Right atrium auricular region (tissue), 2 donors: ENCODE results near the gene ATXN10. TPM values are rescaled to one million over a fixed set of nuclear protein-coding genes. Genes with fewer than 3 reads are reported as not detected.
"Not testable (repeated sequence)": the region's sequence is repeated elsewhere in the genome, so short reads cannot be mapped to it uniquely, and the experiment has no call there.

ENCODE experiments used
- DNase-seq: peaks from one replicate; pipeline ENCODE4 v3.0.0-alpha.2; 2019; ENCODE audit warnings: low spot score
- H3K27ac ChIP-seq, 2 donors: fragments of 200-600 bp; sonication (generic); 1 replicate in 1 of 2; 2 replicates in 1 of 2; pipeline ENCODE4 v1.5.1; 2016 to 2019
- H3K27me3 ChIP-seq, 2 donors: fragments of 200-600 bp; sonication (generic); one replicate each; pipeline versions ENCODE4 v1.5.1 to v1.6.0; 2017 to 2019
- H3K36me3 ChIP-seq: fragments of 200-600 bp; sonication (generic); one replicate; pipeline ENCODE4 v1.5.1; 2016
- H3K4me1 ChIP-seq, 2 donors: fragments of 200-600 bp; sonication (generic); one replicate each; pipeline versions ENCODE4 v1.5.1 to v1.6.0; 2017 to 2019
- H3K4me3 ChIP-seq, 2 donors: fragments of 200-600 bp; sonication (generic); 1 replicate in 1 of 2; 2 replicates in 1 of 2; pipeline ENCODE4 v1.5.1; 2017 to 2019; ENCODE audit warnings: mild to moderate bottlenecking in 1 of 2, moderate library complexity in 1 of 2
- H3K9me3 ChIP-seq, 2 donors: fragments of 200-600 bp; sonication (generic); one replicate each; pipeline ENCODE4 v1.5.1; 2019
- CTCF ChIP-seq, 2 donors: fragments of 200-600 bp; sonication (generic); IDR thresholded peaks; one replicate each; pipeline ENCODE4 v1.5.1; 2019; ENCODE audit warnings: antibody characterized with exemption in 2 of 2
- total RNA-seq, 2 donors: library from RNA; depleted of rRNA; stranded (reverse); fragments of >200 nt; gene quantifications; one replicate each; pipeline ENCODE4 v1.1.0, GENCODE V29; 2016

Gene ATXN10
- total RNA-seq, 2 donors from 2014 or later = 85.3 to 88.5 TPM

- no peak for DNase-seq
- no peak overlapping the region for H3K4me3 ChIP-seq
- H3K9me3 ChIP-seq = no peaks in the 10 kb centered on the region
- no peaks in the 10 kb centered on the region for H3K36me3 ChIP-seq
- no peak for TF ChIP-seq CTCF (IDR thresholded peaks at IDR 0.05)
- H3K4me1 ChIP-seq = peaks cover 0 to 36% of the 10 kb centered on the region in 2 donors
- peak overlapping the region in 1 of 2 donors; percentile 7 for H3K27ac ChIP-seq
- H3K27me3 ChIP-seq = no peaks in the 10 kb centered on the region
Measured at GRCh38 chr22:45709866-45710265, 38.2 kb downstream of the ATXN10 start.

- Histone ChIP-seq H3K4me1 (peaks cover 0 to 36% of the 10 kb centered on the region in 2 donors), H3K27me3 (no peaks in the 10 kb centered on the region), H3K36me3 (no peaks in the 10 kb centered on the region), H3K27ac (no peak overlapping the region), H3K9me3 (no peaks in the 10 kb centered on the region), H3K4me3 (no peak overlapping the region)
- no peak for TF ChIP-seq CTCF (IDR thresholded peaks at IDR 0.05)
- DNase-seq = no peak
Measured at GRCh38 chr22:45710469-45710868, 38.8 kb downstream of the ATXN10 start.

GRCh38 chr22:45714390-45714789 is 42.8 kb downstream of the ATXN10 start:
- not testable (repeated sequence) for H3K27ac ChIP-seq, DNase-seq, H3K4me3 ChIP-seq, H3K27me3 ChIP-seq, H3K36me3 ChIP-seq, H3K9me3 ChIP-seq
- peaks cover 0 to 15% of the 10 kb centered on the region in 2 donors for H3K4me1 ChIP-seq

- no peak for DNase-seq
- Histone ChIP-seq H3K27me3 (no peaks in the 10 kb centered on the region), H3K4me3 (no peak overlapping the region), H3K36me3 (peaks cover 6% of the 10 kb centered on the region), H3K27ac (no peak overlapping the region), H3K9me3 (no peaks in the 10 kb centered on the region), H3K4me1 (no peaks in the 10 kb centered on the region)
- TF ChIP-seq CTCF (IDR thresholded peaks at IDR 0.05) = no peak
Measured at GRCh38 chr22:45717789-45718188, 46.2 kb downstream of the ATXN10 start.

- H3K36me3 ChIP-seq = peaks cover 6% of the 10 kb centered on the region
- H3K4me3 ChIP-seq = no peak overlapping the region
- H3K27me3 ChIP-seq = no peaks in the 10 kb centered on the region
- no peak for DNase-seq
- no peaks in the 10 kb centered on the region for H3K4me1 ChIP-seq
- TF ChIP-seq CTCF (IDR thresholded peaks at IDR 0.05) = no peak
- no peaks in the 10 kb centered on the region for H3K9me3 ChIP-seq
- no peak overlapping the region for H3K27ac ChIP-seq
Measured at GRCh38 chr22:45718391-45718790, 46.8 kb downstream of the ATXN10 start.

GRCh38 chr22:45720839-45721378 is 49.3 kb downstream of the ATXN10 start:
- Histone ChIP-seq H3K4me3 (no peak overlapping the region), H3K27ac (no peak overlapping the region), H3K36me3 (peaks cover 6% of the 10 kb centered on the region), H3K9me3 (no peaks in the 10 kb centered on the region), H3K4me1 (peaks cover 0 to under 1% of the 10 kb centered on the region in 2 donors), H3K27me3 (no peaks in the 10 kb centered on the region)
- no peak for DNase-seq
- TF ChIP-seq CTCF (IDR thresholded peaks at IDR 0.05) = no peak
